ENCODE data around the gene RC3H2. TPM values are rescaled to one million over a fixed set of nuclear protein-coding genes. Genes with fewer than 3 reads are reported as not detected.

The RC3H2 gene
- total and polyA plus RNA-seq, 10 of the 15 experiments (the other 5 are each of a cell fraction or from before 2014, with no cell fraction given) = 7.2 to 25.5 (median 16.1) TPM

DNA sequence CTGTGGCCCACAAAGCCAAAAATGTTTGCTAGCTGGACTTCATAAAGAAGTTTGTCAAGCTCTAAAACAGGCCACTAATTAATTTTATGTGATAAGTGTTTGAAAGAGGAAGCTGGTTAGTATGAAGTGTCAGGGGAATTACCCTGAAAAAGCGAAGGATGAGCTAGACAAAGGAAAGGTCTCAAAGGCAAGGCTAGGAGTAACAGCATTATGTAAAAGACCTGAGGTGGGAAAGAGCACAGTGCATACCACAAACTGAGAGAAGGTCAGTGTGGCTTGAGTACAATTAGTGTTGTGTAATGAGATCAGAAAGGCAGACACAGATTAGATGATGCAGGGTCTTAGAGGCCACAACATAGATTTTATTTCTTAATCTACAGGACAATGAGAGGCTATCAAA, 29.6 kb downstream of the RC3H2 start:
- ChIA-PET RAD21 (ENCODE audit: unreplicated experiment) (interaction anchor here (0.7 to 1.3 kb wide), 3 partner anchors 26 to 115 kb away, joined by 3 to 4 read pairs (median 4); partner anchors contain the start of gene ZBTB6), SMC1A (ENCODE audit: uncharacterized antibody, unreplicated experiment) (interaction anchor here (0.8 to 4.3 kb wide), 7 partner anchors 20 to 121 kb away, joined by 3 to 17 read pairs (median 3); partner anchors contain the start of gene RABGAP1), CTCF (interaction anchor here (0.6 to 2.1 kb wide), 9 partner anchors 10 to 1897 kb away, joined by 3 to 12 read pairs (median 3); partner anchors contain the start of gene ZBTB6), POLR2A (interaction anchor here (0.6 to 1.3 kb wide), 5 partner anchors 14 to 45 kb away, joined by 3 to 6 read pairs (median 3); partner anchors contain the start of gene ZBTB6)
- Histone ChIP-seq H4K20me1 (ENCODE audit: control insufficient read depth, insufficient read depth) (no peaks in the 10 kb centered on the region), H3K79me2 (ENCODE audit: control insufficient read depth, insufficient read depth, low read length) (no peaks in the 10 kb centered on the region), H3K36me3 (ENCODE audit: control insufficient read depth in 2 of 2, insufficient read depth in 2 of 2, low read length in 1 of 2) (peaks cover 5 to 31% of the 10 kb centered on the region in 2 experiments), H3K27me3 (replicated peaks in 1 of 2; ENCODE audit: control insufficient read depth in 2 of 2, insufficient read depth in 2 of 2, low read length in 1 of 2) (no peaks in the 10 kb centered on the region), H3K4me2 (ENCODE audit: control insufficient read depth, insufficient read depth) (no peak overlapping the region), H3K9me3 (replicated peaks; ENCODE audit: control insufficient read depth, insufficient read depth, low read length) (no peaks in the 10 kb centered on the region), H2AFZ (ENCODE audit: control insufficient read depth, low read depth, low read length) (no peak overlapping the region), H3K9ac (ENCODE audit: control insufficient read depth, insufficient read depth, low read length) (no peak overlapping the region), H3K27ac (ENCODE audit: control insufficient read depth, insufficient read depth) (no peak overlapping the region), H3K4me3 (no peak overlapping the region), H3K4me1 (ENCODE audit: control insufficient read depth, insufficient read depth, low read length) (no peaks in the 10 kb centered on the region)
- BruUV-seq (replicated peaks) = TSS peak; percentile 37
- FAIRE-seq = no peak
- in situ Hi-C loops (cut with MboI) (no loop called here), intact Hi-C loops (cut with micrococcal nuclease; ENCODE audit: unreplicated experiment) (no loop called here)
- WGBS (ENCODE audit: insufficient coverage, insufficient replicate concordance, low lambda C conversion rate, missing lambda C conversion rate) = 57% methylated on average over 1 of the region's 1 CpG
- peak; percentile 63 for ATAC-seq
- DNase-seq (ENCODE audit: low read depth, low spot score) = peak; percentile 20
- TF ChIP-seq, protein P1, sequence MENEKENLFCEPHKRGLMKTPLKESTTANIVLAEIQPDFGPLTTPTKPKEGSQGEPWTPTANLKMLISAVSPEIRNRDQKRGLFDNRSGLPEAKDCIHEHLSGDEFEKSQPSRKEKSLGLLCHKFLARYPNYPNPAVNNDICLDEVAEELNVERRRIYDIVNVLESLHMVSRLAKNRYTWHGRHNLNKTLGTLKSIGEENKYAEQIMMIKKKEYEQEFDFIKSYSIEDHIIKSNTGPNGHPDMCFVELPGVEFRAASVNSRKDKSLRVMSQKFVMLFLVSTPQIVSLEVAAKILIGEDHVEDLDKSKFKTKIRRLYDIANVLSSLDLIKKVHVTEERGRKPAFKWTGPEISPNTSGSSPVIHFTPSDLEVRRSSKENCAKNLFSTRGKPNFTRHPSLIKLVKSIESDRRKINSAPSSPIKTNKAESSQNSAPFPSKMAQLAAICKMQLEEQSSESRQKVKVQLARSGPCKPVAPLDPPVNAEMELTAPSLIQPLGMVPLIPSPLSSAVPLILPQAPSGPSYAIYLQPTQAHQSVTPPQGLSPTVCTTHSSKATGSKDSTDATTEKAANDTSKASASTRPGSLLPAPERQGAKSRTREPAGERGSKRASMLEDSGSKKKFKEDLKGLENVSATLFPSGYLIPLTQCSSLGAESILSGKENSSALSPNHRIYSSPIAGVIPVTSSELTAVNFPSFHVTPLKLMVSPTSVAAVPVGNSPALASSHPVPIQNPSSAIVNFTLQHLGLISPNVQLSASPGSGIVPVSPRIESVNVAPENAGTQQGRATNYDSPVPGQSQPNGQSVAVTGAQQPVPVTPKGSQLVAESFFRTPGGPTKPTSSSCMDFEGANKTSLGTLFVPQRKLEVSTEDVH (IDR thresholded peaks at IDR 0.05; ENCODE audit: low read depth, partially characterized antibody) = no peak
- TF ChIP-seq, protein P2, sequence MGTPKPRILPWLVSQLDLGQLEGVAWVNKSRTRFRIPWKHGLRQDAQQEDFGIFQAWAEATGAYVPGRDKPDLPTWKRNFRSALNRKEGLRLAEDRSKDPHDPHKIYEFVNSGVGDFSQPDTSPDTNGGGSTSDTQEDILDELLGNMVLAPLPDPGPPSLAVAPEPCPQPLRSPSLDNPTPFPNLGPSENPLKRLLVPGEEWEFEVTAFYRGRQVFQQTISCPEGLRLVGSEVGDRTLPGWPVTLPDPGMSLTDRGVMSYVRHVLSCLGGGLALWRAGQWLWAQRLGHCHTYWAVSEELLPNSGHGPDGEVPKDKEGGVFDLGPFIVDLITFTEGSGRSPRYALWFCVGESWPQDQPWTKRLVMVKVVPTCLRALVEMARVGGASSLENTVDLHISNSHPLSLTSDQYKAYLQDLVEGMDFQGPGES (IDR thresholded peaks at IDR 0.05) = no peak
- TF ChIP-seq IKZF2 (IDR thresholded peaks at IDR 0.05) (peak in 1 of 2 experiments; percentile 24; a peak in 1 of 4 replicates), TAF1 (IDR thresholded peaks at IDR 0.05; ENCODE audit: borderline replicate concordance, low read depth, low read length) (no peak), NFIC (IDR thresholded peaks at IDR 0.05; ENCODE audit: low read depth, low read length) (no peak), SRF (IDR thresholded peaks at IDR 0.05; ENCODE audit: low read depth in 2 of 2, low read length in 2 of 2) (no peak), BHLHE40 (IDR thresholded peaks at IDR 0.05; ENCODE audit: borderline replicate concordance in 1 of 2, low read depth in 2 of 2, low read length in 1 of 2) (no peak), EP300 (IDR thresholded peaks at IDR 0.05; ENCODE audit: borderline replicate concordance in 1 of 2, control insufficient read depth in 1 of 2, low read depth in 2 of 2, low read length in 2 of 2) (0 out of 4 replicates have a peak, but pooled peaks of 1 of the 2 experiments have one; percentile 12), NR2F1 (conservative IDR thresholded peaks at IDR 0.05) (peak; percentile 90), ATF7 (IDR thresholded peaks at IDR 0.05; ENCODE audit: low read depth) (peak; percentile 39; the same call in 1 of the 2 replicates)
- TF ChIP-seq, protein P3, sequence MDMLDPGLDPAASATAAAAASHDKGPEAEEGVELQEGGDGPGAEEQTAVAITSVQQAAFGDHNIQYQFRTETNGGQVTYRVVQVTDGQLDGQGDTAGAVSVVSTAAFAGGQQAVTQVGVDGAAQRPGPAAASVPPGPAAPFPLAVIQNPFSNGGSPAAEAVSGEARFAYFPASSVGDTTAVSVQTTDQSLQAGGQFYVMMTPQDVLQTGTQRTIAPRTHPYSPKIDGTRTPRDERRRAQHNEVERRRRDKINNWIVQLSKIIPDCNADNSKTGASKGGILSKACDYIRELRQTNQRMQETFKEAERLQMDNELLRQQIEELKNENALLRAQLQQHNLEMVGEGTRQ (IDR thresholded peaks at IDR 0.05; ENCODE audit: borderline replicate concordance, low read depth, low read length) = no peak
- TF ChIP-seq, protein P4, sequence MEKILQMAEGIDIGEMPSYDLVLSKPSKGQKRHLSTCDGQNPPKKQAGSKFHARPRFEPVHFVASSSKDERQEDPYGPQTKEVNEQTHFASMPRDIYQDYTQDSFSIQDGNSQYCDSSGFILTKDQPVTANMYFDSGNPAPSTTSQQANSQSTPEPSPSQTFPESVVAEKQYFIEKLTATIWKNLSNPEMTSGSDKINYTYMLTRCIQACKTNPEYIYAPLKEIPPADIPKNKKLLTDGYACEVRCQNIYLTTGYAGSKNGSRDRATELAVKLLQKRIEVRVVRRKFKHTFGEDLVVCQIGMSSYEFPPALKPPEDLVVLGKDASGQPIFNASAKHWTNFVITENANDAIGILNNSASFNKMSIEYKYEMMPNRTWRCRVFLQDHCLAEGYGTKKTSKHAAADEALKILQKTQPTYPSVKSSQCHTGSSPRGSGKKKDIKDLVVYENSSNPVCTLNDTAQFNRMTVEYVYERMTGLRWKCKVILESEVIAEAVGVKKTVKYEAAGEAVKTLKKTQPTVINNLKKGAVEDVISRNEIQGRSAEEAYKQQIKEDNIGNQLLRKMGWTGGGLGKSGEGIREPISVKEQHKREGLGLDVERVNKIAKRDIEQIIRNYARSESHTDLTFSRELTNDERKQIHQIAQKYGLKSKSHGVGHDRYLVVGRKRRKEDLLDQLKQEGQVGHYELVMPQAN (conservative IDR thresholded peaks at IDR 0.05) = no peak
- TF ChIP-seq, protein P5, sequence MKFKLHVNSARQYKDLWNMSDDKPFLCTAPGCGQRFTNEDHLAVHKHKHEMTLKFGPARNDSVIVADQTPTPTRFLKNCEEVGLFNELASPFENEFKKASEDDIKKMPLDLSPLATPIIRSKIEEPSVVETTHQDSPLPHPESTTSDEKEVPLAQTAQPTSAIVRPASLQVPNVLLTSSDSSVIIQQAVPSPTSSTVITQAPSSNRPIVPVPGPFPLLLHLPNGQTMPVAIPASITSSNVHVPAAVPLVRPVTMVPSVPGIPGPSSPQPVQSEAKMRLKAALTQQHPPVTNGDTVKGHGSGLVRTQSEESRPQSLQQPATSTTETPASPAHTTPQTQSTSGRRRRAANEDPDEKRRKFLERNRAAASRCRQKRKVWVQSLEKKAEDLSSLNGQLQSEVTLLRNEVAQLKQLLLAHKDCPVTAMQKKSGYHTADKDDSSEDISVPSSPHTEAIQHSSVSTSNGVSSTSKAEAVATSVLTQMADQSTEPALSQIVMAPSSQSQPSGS (IDR thresholded peaks at IDR 0.05; ENCODE audit: low read length) = no peak
